ENCODE measurements around the gene RAPGEF1.

DNA sequence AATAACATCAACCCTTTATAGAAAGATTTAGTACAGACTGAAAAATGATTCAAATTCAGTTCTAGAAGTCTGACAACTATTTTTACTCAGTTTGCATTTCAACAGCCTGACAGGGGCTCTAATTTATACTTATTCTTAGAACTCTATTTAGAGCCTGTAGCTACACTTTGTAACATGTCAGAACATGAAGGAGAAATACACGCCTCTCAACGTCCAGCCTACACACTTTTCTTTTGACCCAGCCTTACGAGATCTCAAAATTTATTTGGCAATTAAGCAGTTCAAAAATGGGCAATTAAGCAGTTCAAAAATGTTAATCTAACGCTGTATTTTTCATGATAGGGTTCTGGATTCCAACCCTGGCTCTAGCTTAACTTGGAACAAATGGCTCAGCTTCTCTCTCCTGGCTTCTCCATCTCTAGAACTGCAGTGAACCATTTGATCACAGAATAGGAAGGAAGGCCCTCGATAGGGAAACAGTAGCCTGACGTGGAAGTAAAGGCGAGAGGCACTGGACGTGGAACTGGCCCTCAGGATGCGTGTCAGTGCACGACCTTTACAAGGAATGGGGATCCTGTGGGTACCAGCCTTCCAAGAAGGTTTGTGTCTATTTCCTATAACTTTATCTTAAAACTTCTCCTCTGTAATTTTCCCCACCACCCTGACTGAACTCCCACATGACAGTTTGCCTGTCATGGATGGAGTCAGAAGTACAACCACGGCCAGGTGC lies 128.1 kb downstream of the RAPGEF1 start:
- TF ChIP-seq, protein P1, sequence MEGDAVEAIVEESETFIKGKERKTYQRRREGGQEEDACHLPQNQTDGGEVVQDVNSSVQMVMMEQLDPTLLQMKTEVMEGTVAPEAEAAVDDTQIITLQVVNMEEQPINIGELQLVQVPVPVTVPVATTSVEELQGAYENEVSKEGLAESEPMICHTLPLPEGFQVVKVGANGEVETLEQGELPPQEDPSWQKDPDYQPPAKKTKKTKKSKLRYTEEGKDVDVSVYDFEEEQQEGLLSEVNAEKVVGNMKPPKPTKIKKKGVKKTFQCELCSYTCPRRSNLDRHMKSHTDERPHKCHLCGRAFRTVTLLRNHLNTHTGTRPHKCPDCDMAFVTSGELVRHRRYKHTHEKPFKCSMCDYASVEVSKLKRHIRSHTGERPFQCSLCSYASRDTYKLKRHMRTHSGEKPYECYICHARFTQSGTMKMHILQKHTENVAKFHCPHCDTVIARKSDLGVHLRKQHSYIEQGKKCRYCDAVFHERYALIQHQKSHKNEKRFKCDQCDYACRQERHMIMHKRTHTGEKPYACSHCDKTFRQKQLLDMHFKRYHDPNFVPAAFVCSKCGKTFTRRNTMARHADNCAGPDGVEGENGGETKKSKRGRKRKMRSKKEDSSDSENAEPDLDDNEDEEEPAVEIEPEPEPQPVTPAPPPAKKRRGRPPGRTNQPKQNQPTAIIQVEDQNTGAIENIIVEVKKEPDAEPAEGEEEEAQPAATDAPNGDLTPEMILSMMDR (IDR thresholded peaks at IDR 0.05; ENCODE audit: poor library complexity), result no peak
- no peak for TF ChIP-seq EZH2 (IDR thresholded peaks at IDR 0.05; ENCODE audit: borderline replicate concordance)

Measured in hepatocyte (in vitro differentiated cells).